CD4-positive, alpha-beta memory T cell (primary cell): ENCODE results near the gene SCAP. TPM values are rescaled to one million over a fixed set of nuclear protein-coding genes. Genes with fewer than 3 reads are reported as not detected.
A peak's percentile ranks its signal among the peaks of the same experiment; 100 is the strongest.

Experiments used
- CTCF ChIA-PET: fragments of 350-600 bp; sonication (Branson Sonifier 250); formaldehyde crosslinking; loops from one replicate; lab custom pipeline; 2021; ENCODE audit warnings: inconsistent platforms; ENCODE audit not compliant: partially characterized antibody; lab: Charles Lee
- POLR2A ChIA-PET: fragments of 350-600 bp; sonication (Branson Sonifier 250); formaldehyde crosslinking; loops from one replicate; lab custom pipeline; 2021; ENCODE audit not compliant: partially characterized antibody; lab: Charles Lee
- DNase-seq, 5 donors: peaks; one replicate each; pipeline versions ENCODE4 v3.0.0 to v3.0.0-alpha.2; 2020 to 2022; ENCODE audit warnings: mixed read lengths in 1 of 5
- H3K27ac ChIP-seq: one replicate; pipeline ENCODE4 v1.7.0; 2013; ENCODE audit warnings: low read depth, low read length
- H3K27me3 ChIP-seq: 2 replicates; pipeline ENCODE4 v1.7.0; 2013; ENCODE audit warnings: mild to moderate bottlenecking, low read length, moderate library complexity; ENCODE audit not compliant: insufficient read depth
- H3K36me3 ChIP-seq: 2 replicates; pipeline ENCODE4 v1.7.0; 2013; ENCODE audit warnings: mild to moderate bottlenecking, low read length, moderate library complexity; ENCODE audit not compliant: insufficient read depth
- H3K4me1 ChIP-seq: 2 replicates; pipeline ENCODE4 v1.7.0; 2013; ENCODE audit warnings: mild to moderate bottlenecking, low read length, moderate library complexity; ENCODE audit not compliant: insufficient read depth
- H3K4me3 ChIP-seq, 2 donors: one replicate each; pipeline ENCODE4 v1.7.0; 2013; ENCODE audit warnings: low read length in 2 of 2, mild to moderate bottlenecking in 1 of 2
- H3K9me3 ChIP-seq, 2 donors: one replicate each; pipeline ENCODE4 v1.7.0; 2013; ENCODE audit warnings: low read length in 2 of 2, control low read depth in 1 of 2; ENCODE audit not compliant: control insufficient read depth in 1 of 2
- H3K27ac Mint-ChIP-seq, 7 donors: one replicate each; pipeline ENCODE4 v1.8.0; 2020 to 2021; ENCODE audit warnings: mixed read lengths in 7 of 7, mild to moderate bottlenecking in 6 of 7, inconsistent platforms in 3 of 7, moderate library complexity in 3 of 7
- H3K27me3 Mint-ChIP-seq, 2 donors: one replicate each; pipeline ENCODE4 v1.8.0; 2020 to 2021; ENCODE audit warnings: mixed read lengths in 2 of 2
- H3K36me3 Mint-ChIP-seq, 2 donors: one replicate each; pipeline ENCODE4 v1.8.0; 2020 to 2021; ENCODE audit warnings: mixed read lengths in 2 of 2, inconsistent platforms in 1 of 2, mild to moderate bottlenecking in 1 of 2
- H3K4me1 Mint-ChIP-seq, 4 donors: one replicate each; pipeline ENCODE4 v1.8.0; 2020 to 2021; ENCODE audit warnings: mixed read lengths in 4 of 4, mild to moderate bottlenecking in 1 of 4
- H3K4me3 Mint-ChIP-seq, 8 donors: one replicate each; pipeline ENCODE4 v1.8.0; 2020 to 2021; ENCODE audit warnings: mixed read lengths in 8 of 8, mild to moderate bottlenecking in 7 of 8, moderate library complexity in 6 of 8, inconsistent platforms in 3 of 8
- H3K9me3 Mint-ChIP-seq, 8 donors: one replicate each; pipeline ENCODE4 v1.8.0; 2020 to 2021; ENCODE audit warnings: mixed read lengths in 8 of 8, mild to moderate bottlenecking in 5 of 8, inconsistent platforms in 3 of 8, moderate library complexity in 1 of 8
- intact Hi-C: fragments of 100-400 bp; cut with micrococcal nuclease; formaldehyde crosslinking; loops from one replicate; pipeline ENCODE4 v1.15.1; 2023
- polyA plus RNA-seq, 2 donors: library from polyadenylated mRNA; unstranded; fragments of 300-500 nt; fragmentation: Illumina TruSeq; gene quantifications; one replicate each; pipeline ENCODE4 v1.2.3, GENCODE V29; 2021
- total RNA-seq, 2 experiments: library from RNA; stranded (reverse); gene quantifications; one replicate each; pipeline ENCODE4 v1.2.3, GENCODE V29; 2021

SCAP gene
- total and polyA plus RNA-seq, 4 experiments from 2014 or later = 37.7 to 88.1 (median 71.0) TPM

- Histone ChIP-seq H3K27me3 (no peaks in the 10 kb centered on the region), H3K4me1 (no peaks in the 10 kb centered on the region), H3K4me3 (no peak overlapping the region), H3K36me3 (peaks cover 42% of the 10 kb centered on the region), H3K9me3 (no peaks in the 10 kb centered on the region), H3K27ac (no peak overlapping the region)
- peaks cover 0 to 2% (median 0%) of the 10 kb centered on the region in 4 donors for H3K4me1 Mint-ChIP-seq
- DNase-seq = no peak
- H3K9me3 Mint-ChIP-seq = no peaks in the 10 kb centered on the region
- H3K27ac Mint-ChIP-seq = peak overlapping the region in 1 of 7 donors; percentile 4
- intact Hi-C loops = no loop called here
- no peaks in the 10 kb centered on the region for H3K27me3 Mint-ChIP-seq
- ChIA-PET CTCF (no interaction called here), POLR2A (no interaction called here)
- H3K36me3 Mint-ChIP-seq = peaks cover 38 to 55% of the 10 kb centered on the region in 2 donors
- no peak overlapping the region for H3K4me3 Mint-ChIP-seq
Observed at GRCh38 chr3:47496892-47497291, 21.2 kb upstream of the SCAP start.

- Mint-ChIP-seq H3K4me1 (peaks cover 0 to 2% (median 0%) of the 10 kb centered on the region in 4 donors), H3K27me3 (no peaks in the 10 kb centered on the region), H3K9me3 (no peaks in the 10 kb centered on the region), H3K27ac (no peak overlapping the region), H3K36me3 (peaks cover 30 to 50% of the 10 kb centered on the region in 2 donors), H3K4me3 (no peak overlapping the region)
- Histone ChIP-seq H3K4me3 (no peak overlapping the region), H3K9me3 (no peaks in the 10 kb centered on the region), H3K27ac (no peak overlapping the region), H3K27me3 (no peaks in the 10 kb centered on the region), H3K36me3 (peaks cover 32% of the 10 kb centered on the region), H3K4me1 (no peaks in the 10 kb centered on the region)
- CTCF ChIA-PET = no interaction called here
- POLR2A ChIA-PET = no interaction called here
- intact Hi-C loops = no loop called here
- no peak for DNase-seq
Observed at GRCh38 chr3:47495886-47496285, 20.1 kb upstream of the SCAP start.

- no peak overlapping the region for H3K4me3 ChIP-seq
- intact Hi-C loops = no loop called here
- ChIA-PET CTCF (interaction anchor here (1.3 kb wide), 1 partner anchor 74 kb away, joined by 4 read pairs; no protein-coding TSS in a partner anchor), POLR2A (no interaction called here)
- DNase-seq = no peak
- H3K4me1 Mint-ChIP-seq = peaks cover 0 to 2% (median 0%) of the 10 kb centered on the region in 4 donors
- no peaks in the 10 kb centered on the region for H3K27me3 ChIP-seq
- no peaks in the 10 kb centered on the region for H3K27me3 Mint-ChIP-seq
- no peaks in the 10 kb centered on the region for H3K9me3 Mint-ChIP-seq
- H3K4me3 Mint-ChIP-seq = no peak overlapping the region
- no peak overlapping the region for H3K27ac Mint-ChIP-seq
- H3K4me1 ChIP-seq = no peaks in the 10 kb centered on the region
- H3K27ac ChIP-seq = no peak overlapping the region
- H3K36me3 Mint-ChIP-seq = peaks cover 26 to 44% of the 10 kb centered on the region in 2 donors
- peaks cover 26% of the 10 kb centered on the region for H3K36me3 ChIP-seq
- no peaks in the 10 kb centered on the region for H3K9me3 ChIP-seq
Observed at GRCh38 chr3:47495111-47495510, 19.4 kb upstream of the SCAP start.

GRCh38 chr3:47491777-47492176, 16.0 kb upstream of the SCAP start:
- Mint-ChIP-seq H3K9me3 (no peaks in the 10 kb centered on the region), H3K27ac (no peak overlapping the region), H3K4me3 (no peak overlapping the region), H3K36me3 (peaks cover 14 to 27% of the 10 kb centered on the region in 2 donors), H3K27me3 (no peaks in the 10 kb centered on the region), H3K4me1 (no peaks in the 10 kb centered on the region)
- DNase-seq = no peak
- no peaks in the 10 kb centered on the region for H3K4me1 ChIP-seq
- ChIA-PET CTCF (no interaction called here), POLR2A (no interaction called here)
- no peaks in the 10 kb centered on the region for H3K27me3 ChIP-seq
- H3K36me3 ChIP-seq = peaks cover 11% of the 10 kb centered on the region
- H3K9me3 ChIP-seq = no peaks in the 10 kb centered on the region
- intact Hi-C loops = no loop called here
- H3K27ac ChIP-seq = no peak overlapping the region
- no peak overlapping the region for H3K4me3 ChIP-seq

- Mint-ChIP-seq H3K4me3 (no peak overlapping the region), H3K9me3 (no peaks in the 10 kb centered on the region), H3K27ac (peak overlapping the region in 1 of 7 donors; percentile 4), H3K4me1 (no peaks in the 10 kb centered on the region), H3K36me3 (peaks cover 10 to 23% of the 10 kb centered on the region in 2 donors), H3K27me3 (no peaks in the 10 kb centered on the region)
- H3K36me3 ChIP-seq = peaks cover 7% of the 10 kb centered on the region
- intact Hi-C loops = no loop called here
- H3K9me3 ChIP-seq = no peaks in the 10 kb centered on the region
- no peak for DNase-seq
- H3K27me3 ChIP-seq = no peaks in the 10 kb centered on the region
- no peak overlapping the region for H3K27ac ChIP-seq
- CTCF ChIA-PET = no interaction called here
- no peak overlapping the region for H3K4me3 ChIP-seq
- POLR2A ChIA-PET = no interaction called here
- H3K4me1 ChIP-seq = no peaks in the 10 kb centered on the region
Observed at GRCh38 chr3:47491186-47491585, 15.4 kb upstream of the SCAP start.

GRCh38 chr3:47487265-47487664, 11.5 kb upstream of the SCAP start:
- Mint-ChIP-seq H3K27ac (no peak overlapping the region), H3K4me3 (no peak overlapping the region), H3K4me1 (no peaks in the 10 kb centered on the region), H3K27me3 (no peaks in the 10 kb centered on the region), H3K36me3 (peaks cover 5 to 6% of the 10 kb centered on the region in 2 donors), H3K9me3 (no peaks in the 10 kb centered on the region)
- POLR2A ChIA-PET = no interaction called here
- H3K27me3 ChIP-seq = no peaks in the 10 kb centered on the region
- CTCF ChIA-PET = no interaction called here
- H3K27ac ChIP-seq = no peak overlapping the region
- intact Hi-C loops = no loop called here
- DNase-seq = no peak
- no peaks in the 10 kb centered on the region for H3K4me1 ChIP-seq
- H3K4me3 ChIP-seq = no peak overlapping the region
- H3K9me3 ChIP-seq = no peaks in the 10 kb centered on the region
- H3K36me3 ChIP-seq = no peaks in the 10 kb centered on the region

GRCh38 chr3:47485812-47486211, 10.1 kb upstream of the SCAP start:
- Mint-ChIP-seq H3K4me3 (no peak overlapping the region), H3K4me1 (no peaks in the 10 kb centered on the region), H3K9me3 (no peaks in the 10 kb centered on the region), H3K27me3 (no peaks in the 10 kb centered on the region), H3K36me3 (peaks cover 2 to 5% of the 10 kb centered on the region in 2 donors), H3K27ac (peak overlapping the region in 1 of 7 donors; percentile 57)
- Histone ChIP-seq H3K4me1 (no peaks in the 10 kb centered on the region), H3K4me3 (no peak overlapping the region), H3K36me3 (no peaks in the 10 kb centered on the region), H3K27me3 (no peaks in the 10 kb centered on the region), H3K27ac (no peak overlapping the region), H3K9me3 (no peaks in the 10 kb centered on the region)
- ChIA-PET CTCF (no interaction called here), POLR2A (no interaction called here)
- intact Hi-C loops = no loop called here
- no peak for DNase-seq

GRCh38 chr3:47482366-47482765, 6.6 kb upstream of the SCAP start:
- ChIA-PET POLR2A (no interaction called here), CTCF (no interaction called here)
- no peaks in the 10 kb centered on the region for H3K36me3 ChIP-seq
- intact Hi-C loops = no loop called here
- peaks cover 0 to 5% (median under 1%) of the 10 kb centered on the region in 4 donors for H3K4me1 Mint-ChIP-seq
- H3K4me3 Mint-ChIP-seq = no peak overlapping the region
- H3K27me3 ChIP-seq = no peaks in the 10 kb centered on the region
- no peak overlapping the region for H3K27ac ChIP-seq
- no peaks in the 10 kb centered on the region for H3K9me3 Mint-ChIP-seq
- no peaks in the 10 kb centered on the region for H3K4me1 ChIP-seq
- H3K27ac Mint-ChIP-seq = peak overlapping the region in 1 of 7 donors; percentile 11
- no peak overlapping the region for H3K4me3 ChIP-seq
- H3K27me3 Mint-ChIP-seq = no peaks in the 10 kb centered on the region
- no peak for DNase-seq
- H3K36me3 Mint-ChIP-seq = peaks cover 2 to 5% of the 10 kb centered on the region in 2 donors
- no peaks in the 10 kb centered on the region for H3K9me3 ChIP-seq
